Measurements from ENCODE around the gene GABRG3.

GRCh38 chr15:27273506-27273905, 302.5 kb downstream of the GABRG3 start:
- TF ChIP-seq CTCF (IDR thresholded peaks at IDR 0.05; ENCODE audit: insufficient read depth, low read length, poor library complexity, severe bottlenecking) = no peak
- no peak for TF ChIP-seq EZH2phosphoT487 (conservative IDR thresholded peaks at IDR 0.05; ENCODE audit: low read length)
